Activated CD8-positive, alpha-beta T cell treated with anti-CD3 and anti-CD28 coated beads for 36 hours (primary cell): ENCODE results near the gene RPRD1A. TPM values are rescaled to one million over a fixed set of nuclear protein-coding genes. Genes with fewer than 3 reads are reported as not detected.
"Not testable (repeated sequence)": the region's sequence is repeated elsewhere in the genome, so short reads cannot be mapped to it uniquely, and the experiment has no call there.

Source experiments
- ATAC-seq: fragments of 200-7000 bp; cut with Tn5 transposase; one replicate; pipeline ENCODE4 v1.10.0; 2021; ENCODE audit warnings: mild to moderate bottlenecking, moderate library complexity
- CTCF ChIA-PET: fragments of 350-600 bp; sonication (Branson Sonifier 250); formaldehyde crosslinking; loops from one replicate; lab custom pipeline; 2021; ENCODE audit warnings: antibody characterized with exemption; lab: Charles Lee
- POLR2A ChIA-PET: fragments of 350-600 bp; sonication (Branson Sonifier 250); formaldehyde crosslinking; loops from one replicate; lab custom pipeline; 2021; ENCODE audit warnings: antibody characterized with exemption; lab: Charles Lee
- DNase-seq: peaks from one replicate; pipeline ENCODE4 v3.0.0-alpha.2; 2020
- H3K27ac Mint-ChIP-seq: one replicate; pipeline ENCODE4 v1.8.0; 2021; ENCODE audit warnings: mild to moderate bottlenecking, mixed read lengths
- H3K27me3 Mint-ChIP-seq: one replicate; pipeline ENCODE4 v1.8.0; 2021; ENCODE audit warnings: mixed read lengths
- H3K36me3 Mint-ChIP-seq: one replicate; pipeline ENCODE4 v1.8.0; 2021; ENCODE audit warnings: low read depth, mixed read lengths
- H3K4me1 Mint-ChIP-seq: one replicate; pipeline ENCODE4 v1.8.0; 2021; ENCODE audit warnings: low read depth, mixed read lengths
- H3K4me3 Mint-ChIP-seq: one replicate; pipeline ENCODE4 v1.8.0; 2021; ENCODE audit warnings: mild to moderate bottlenecking, moderate library complexity, mixed read lengths
- H3K9me3 Mint-ChIP-seq: one replicate; pipeline ENCODE4 v1.8.0; 2021; ENCODE audit warnings: mixed read lengths
- intact Hi-C: fragments of 100-400 bp; cut with micrococcal nuclease; formaldehyde crosslinking; loops from one replicate; pipeline ENCODE4 v1.10.0; 2022
- total RNA-seq, 2 experiments: library from RNA; stranded (reverse); gene quantifications; one replicate each; pipeline ENCODE4 v1.2.3, GENCODE V29; 2021
- TF ChIP-seq, protein P1 (sequence below): fragments of 200-600 bp; IDR thresholded peaks from one replicate; pipeline ENCODE4 v1.8.0; 2022; ENCODE audit warnings: antibody characterized with exemption, mild to moderate bottlenecking

RPRD1A gene, protein sequence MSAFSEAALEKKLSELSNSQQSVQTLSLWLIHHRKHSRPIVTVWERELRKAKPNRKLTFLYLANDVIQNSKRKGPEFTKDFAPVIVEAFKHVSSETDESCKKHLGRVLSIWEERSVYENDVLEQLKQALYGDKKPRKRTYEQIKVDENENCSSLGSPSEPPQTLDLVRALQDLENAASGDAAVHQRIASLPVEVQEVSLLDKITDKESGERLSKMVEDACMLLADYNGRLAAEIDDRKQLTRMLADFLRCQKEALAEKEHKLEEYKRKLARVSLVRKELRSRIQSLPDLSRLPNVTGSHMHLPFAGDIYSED
- 10 to 100 TPM; 29.4 to 31.9 TPM for total RNA-seq

DNA sequence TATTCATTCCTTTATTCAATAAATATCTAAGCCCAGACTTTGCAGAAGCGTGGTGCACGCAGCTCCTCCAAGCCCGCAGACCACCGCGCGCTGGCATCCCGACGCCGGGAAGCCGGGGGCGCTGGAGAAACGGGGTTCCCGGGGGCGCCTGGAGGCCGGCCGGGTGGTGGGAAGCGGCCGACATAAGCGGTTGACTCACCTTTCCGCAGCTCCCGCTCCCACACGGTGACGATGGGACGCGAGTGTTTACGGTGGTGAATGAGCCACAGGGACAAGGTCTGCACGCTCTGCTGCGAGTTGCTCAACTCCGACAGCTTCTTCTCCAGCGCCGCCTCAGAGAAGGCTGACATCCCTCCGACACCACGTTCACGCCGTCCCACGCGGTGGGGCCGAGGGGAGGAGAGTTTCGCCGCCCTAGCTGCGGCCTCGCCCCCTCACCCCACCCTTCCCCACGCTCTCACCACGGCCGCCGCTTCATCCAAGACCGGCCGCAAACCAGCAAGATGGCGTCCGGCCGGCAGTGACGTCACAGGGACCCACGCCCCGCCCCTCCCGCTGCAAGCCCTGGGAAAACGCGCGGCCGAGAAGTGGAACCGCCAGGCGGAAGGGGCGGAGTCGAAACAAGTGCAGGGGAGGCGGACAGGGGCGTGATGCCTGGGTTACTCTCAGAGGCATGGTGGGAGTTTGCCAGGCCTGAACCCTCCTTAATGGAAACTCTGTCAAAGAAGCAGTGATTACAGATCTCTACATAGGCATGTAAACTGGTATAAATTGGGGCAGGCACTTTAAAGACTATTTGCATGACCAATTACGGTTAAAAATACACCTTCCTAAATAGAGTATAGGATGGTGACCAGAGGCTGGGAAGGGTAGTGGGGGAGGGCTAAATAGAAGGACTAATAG, at the start of gene RPRD1A:
RPRD1A (minus strand) TSS at position 505 of the 903 bp plus-strand sequence; CDS start at position 350, 155 bp downstream.
- TF ChIP-seq, protein P1, sequence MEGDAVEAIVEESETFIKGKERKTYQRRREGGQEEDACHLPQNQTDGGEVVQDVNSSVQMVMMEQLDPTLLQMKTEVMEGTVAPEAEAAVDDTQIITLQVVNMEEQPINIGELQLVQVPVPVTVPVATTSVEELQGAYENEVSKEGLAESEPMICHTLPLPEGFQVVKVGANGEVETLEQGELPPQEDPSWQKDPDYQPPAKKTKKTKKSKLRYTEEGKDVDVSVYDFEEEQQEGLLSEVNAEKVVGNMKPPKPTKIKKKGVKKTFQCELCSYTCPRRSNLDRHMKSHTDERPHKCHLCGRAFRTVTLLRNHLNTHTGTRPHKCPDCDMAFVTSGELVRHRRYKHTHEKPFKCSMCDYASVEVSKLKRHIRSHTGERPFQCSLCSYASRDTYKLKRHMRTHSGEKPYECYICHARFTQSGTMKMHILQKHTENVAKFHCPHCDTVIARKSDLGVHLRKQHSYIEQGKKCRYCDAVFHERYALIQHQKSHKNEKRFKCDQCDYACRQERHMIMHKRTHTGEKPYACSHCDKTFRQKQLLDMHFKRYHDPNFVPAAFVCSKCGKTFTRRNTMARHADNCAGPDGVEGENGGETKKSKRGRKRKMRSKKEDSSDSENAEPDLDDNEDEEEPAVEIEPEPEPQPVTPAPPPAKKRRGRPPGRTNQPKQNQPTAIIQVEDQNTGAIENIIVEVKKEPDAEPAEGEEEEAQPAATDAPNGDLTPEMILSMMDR: no peak
- H3K27ac Mint-ChIP-seq: peak within 1 kb of the TSS; percentile 95
- ChIA-PET POLR2A (interaction anchor here (0.6 to 3.5 kb wide), 5 partner anchors 14 to 96 kb away, joined by 3 to 17 read pairs (median 4); partner anchors contain the start of genes ELP2, RMP24 and SLC39A6), CTCF (interaction anchor here (0.8 to 1.3 kb wide), 4 partner anchors 17 to 117 kb away, joined by 3 read pairs; no protein-coding TSS in a partner anchor)
- H3K4me3 Mint-ChIP-seq: peak within 1 kb of the TSS; percentile 92
- ATAC-seq (peak; percentile 97), DNase-seq (peak; percentile 99)
- peaks cover 17% of the 10 kb centered on the region for H3K36me3 Mint-ChIP-seq
- peaks cover 34% of the 10 kb centered on the region for H3K4me1 Mint-ChIP-seq
- peaks cover 3% of the 10 kb centered on the region for H3K9me3 Mint-ChIP-seq
- intact Hi-C loops: loop anchor here (5.0 kb wide), 1 partner anchor 50 kb away; no protein-coding TSS in a partner anchor
- H3K27me3 Mint-ChIP-seq: peaks cover 1% of the 10 kb centered on the region

DNA sequence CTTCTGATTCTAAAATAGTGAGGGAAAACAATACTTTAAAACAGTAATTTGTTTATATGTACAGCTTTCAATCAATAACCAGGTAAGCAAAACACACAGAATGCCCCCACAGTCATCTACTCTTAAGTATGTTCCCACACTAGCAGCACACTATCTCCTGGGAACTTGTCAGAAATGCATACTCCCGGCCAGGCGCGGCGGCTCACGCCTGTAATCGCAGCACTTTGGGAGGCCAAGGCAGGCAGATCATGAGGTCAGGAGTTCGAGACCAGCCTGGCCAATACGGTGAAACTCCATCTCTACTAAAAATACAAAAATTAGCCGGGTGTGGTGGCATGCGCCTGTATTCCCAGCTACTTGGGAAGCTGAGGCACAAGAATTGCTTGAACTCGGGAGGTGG, 49.4 kb upstream of the RPRD1A start:
- H3K27ac Mint-ChIP-seq, DNase-seq, H3K4me3 Mint-ChIP-seq, H3K27me3 Mint-ChIP-seq, POLR2A ChIA-PET, H3K9me3 Mint-ChIP-seq, ATAC-seq, intact Hi-C loops, H3K4me1 Mint-ChIP-seq: not testable (repeated sequence)
- CTCF ChIA-PET: interaction anchor here (1.5 kb wide), 1 partner anchor 12 kb away, joined by 4 read pairs; the partner anchor contains the start of gene SLC39A6
- H3K36me3 Mint-ChIP-seq: peaks cover 41% of the 10 kb centered on the region

DNA sequence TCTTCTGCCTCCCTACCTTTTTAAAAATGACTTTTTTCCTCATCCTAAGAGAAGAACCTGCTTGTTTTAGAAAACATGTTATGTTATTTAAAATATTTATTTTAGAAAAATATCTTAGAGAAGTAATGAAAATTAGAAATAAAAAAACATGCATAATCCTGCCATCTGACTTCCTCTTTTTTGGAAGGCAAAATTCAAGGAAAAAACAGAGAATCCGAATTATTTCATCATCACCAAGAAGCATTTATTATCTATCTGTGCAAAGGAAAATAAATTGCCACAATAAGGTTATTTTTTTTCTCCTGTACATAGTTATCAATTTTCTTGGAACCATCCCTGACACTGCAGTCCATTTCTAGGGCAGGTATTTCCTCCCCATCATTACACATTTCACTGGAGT, 47.4 kb upstream of the RPRD1A start:
- DNase-seq (no peak), ATAC-seq (no peak)
- Mint-ChIP-seq H3K36me3 (peaks cover 45% of the 10 kb centered on the region), H3K9me3 (no peaks in the 10 kb centered on the region), H3K4me3 (no peak overlapping the region), H3K27me3 (no peaks in the 10 kb centered on the region), H3K27ac (no peak overlapping the region), H3K4me1 (no peaks in the 10 kb centered on the region)
- intact Hi-C loops: no loop called here
- TF ChIP-seq, protein P1: no peak
- ChIA-PET CTCF (no interaction called here), POLR2A (no interaction called here)

DNA sequence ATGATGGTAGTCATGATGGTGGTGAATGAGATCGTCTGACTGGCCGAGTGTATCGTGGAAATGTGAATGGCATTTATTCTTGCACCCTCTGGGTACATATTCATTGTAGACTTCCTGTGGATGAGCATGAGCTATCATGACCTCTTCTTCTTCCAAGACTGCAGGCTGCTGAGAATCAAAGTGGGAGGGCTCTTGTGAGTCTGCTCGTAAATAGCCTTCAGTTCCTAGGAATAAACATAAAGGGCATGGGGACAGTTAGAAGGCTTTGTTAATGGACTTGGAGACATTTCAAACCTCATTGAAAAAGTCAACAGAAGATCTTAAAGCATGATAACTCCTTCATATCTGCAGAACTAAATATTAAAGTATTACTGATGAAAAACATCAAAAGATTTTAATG, 46.9 kb upstream of the RPRD1A start:
- intact Hi-C loops: no loop called here
- H3K9me3 Mint-ChIP-seq: no peaks in the 10 kb centered on the region
- ChIA-PET CTCF (interaction anchor here (1.3 kb wide), 1 partner anchor 170 kb away, joined by 4 read pairs; no protein-coding TSS in a partner anchor), POLR2A (no interaction called here)
- peaks cover 45% of the 10 kb centered on the region for H3K36me3 Mint-ChIP-seq
- H3K4me3 Mint-ChIP-seq: no peak overlapping the region
- ATAC-seq: no peak
- no peaks in the 10 kb centered on the region for H3K4me1 Mint-ChIP-seq
- TF ChIP-seq, protein P1: no peak
- H3K27me3 Mint-ChIP-seq: no peaks in the 10 kb centered on the region
- no peak for DNase-seq
- H3K27ac Mint-ChIP-seq: no peak overlapping the region

DNA sequence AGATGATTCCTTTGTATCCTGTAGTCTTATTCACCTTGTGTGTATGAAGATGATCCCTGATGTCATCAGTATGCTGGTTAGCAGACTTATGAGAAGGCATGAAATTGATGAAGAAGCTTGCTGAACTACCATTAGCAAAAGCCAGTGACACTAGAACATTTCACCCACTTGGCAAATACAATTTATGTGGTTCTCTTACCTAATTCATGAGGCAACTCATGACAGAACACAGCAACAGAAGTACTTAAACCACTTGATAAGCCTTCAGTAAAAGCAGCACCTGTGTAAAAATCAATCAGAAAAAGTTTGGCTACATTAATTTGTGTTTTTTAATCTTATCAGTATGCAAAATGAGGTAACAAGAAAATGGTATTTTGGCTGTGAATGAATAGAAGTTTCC, 44.9 kb upstream of the RPRD1A start:
- Mint-ChIP-seq H3K4me3 (no peak overlapping the region), H3K27me3 (no peaks in the 10 kb centered on the region), H3K36me3 (peaks cover 42% of the 10 kb centered on the region), H3K27ac (no peak overlapping the region), H3K9me3 (no peaks in the 10 kb centered on the region), H3K4me1 (no peaks in the 10 kb centered on the region)
- TF ChIP-seq, protein P1: no peak
- no peak for ATAC-seq
- no peak for DNase-seq
- CTCF ChIA-PET: interaction anchor here (1.1 kb wide), 1 partner anchor 8 kb away, joined by 3 read pairs; no protein-coding TSS in a partner anchor
- POLR2A ChIA-PET: no interaction called here
- intact Hi-C loops: no loop called here
